Liver (tissue), 3 donors: Measurements from ENCODE around the gene ZSCAN22.

Source experiments
- EGR1 ChIP-seq, 2 donors: IDR thresholded peaks; 2 replicates each; pipeline ENCODE4 v1.6.1; 2016 to 2018; ENCODE audit warnings: antibody characterized with exemption in 2 of 2, low read depth in 2 of 2
- JUND ChIP-seq, 2 donors: IDR thresholded peaks; 2 replicates each; pipeline ENCODE4 v1.6.1; 2016; ENCODE audit warnings: antibody characterized with exemption in 2 of 2
- TAF1 ChIP-seq: conservative IDR thresholded peaks from 2 replicates; pipeline ENCODE4 v1.6.1; 2016; ENCODE audit warnings: antibody characterized with exemption, mild to moderate bottlenecking
- YY1 ChIP-seq: IDR thresholded peaks from 2 replicates; pipeline ENCODE4 v1.6.1; 2016; ENCODE audit warnings: antibody characterized with exemption, mild to moderate bottlenecking
- TF ChIP-seq, protein P1 (sequence below): fragments of 150-350 bp; IDR thresholded peaks from 2 replicates; pipeline ENCODE4 v1.5.1; 2017; ENCODE audit warnings: improper control_type of control experiment, low read depth, low read length; ENCODE audit not compliant: missing input control
- TF ChIP-seq, protein P2 (sequence below): IDR thresholded peaks from 2 replicates; pipeline ENCODE4 v1.6.1; 2016; ENCODE audit warnings: antibody characterized with exemption
- TF ChIP-seq, protein P3 (sequence below): IDR thresholded peaks from 2 replicates; pipeline ENCODE4 v1.6.1; 2016; ENCODE audit warnings: antibody characterized with exemption, mild to moderate bottlenecking
- donor health status: healthy.
- donor health status: healthy.

DNA sequence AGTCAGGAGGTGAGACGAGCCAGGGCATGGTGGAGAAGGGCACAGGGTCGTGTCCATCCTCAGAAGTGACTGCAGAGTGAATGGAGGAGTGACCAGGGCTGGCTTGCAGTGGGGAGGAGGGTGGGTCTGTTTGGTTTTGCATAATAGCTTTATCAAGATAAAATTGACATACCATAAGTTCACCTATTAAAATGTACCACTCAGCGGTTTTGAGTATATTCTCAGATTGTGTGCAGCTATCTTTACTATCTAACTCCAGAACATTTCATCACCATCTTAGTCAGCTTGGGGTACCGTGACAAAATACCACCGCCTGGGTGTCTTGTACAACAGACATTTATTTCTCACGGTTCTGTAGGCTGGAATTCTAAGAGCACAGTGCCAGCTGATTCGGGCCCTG is 34.9 kb upstream of the ZSCAN22 start:
- TF ChIP-seq, protein P1, sequence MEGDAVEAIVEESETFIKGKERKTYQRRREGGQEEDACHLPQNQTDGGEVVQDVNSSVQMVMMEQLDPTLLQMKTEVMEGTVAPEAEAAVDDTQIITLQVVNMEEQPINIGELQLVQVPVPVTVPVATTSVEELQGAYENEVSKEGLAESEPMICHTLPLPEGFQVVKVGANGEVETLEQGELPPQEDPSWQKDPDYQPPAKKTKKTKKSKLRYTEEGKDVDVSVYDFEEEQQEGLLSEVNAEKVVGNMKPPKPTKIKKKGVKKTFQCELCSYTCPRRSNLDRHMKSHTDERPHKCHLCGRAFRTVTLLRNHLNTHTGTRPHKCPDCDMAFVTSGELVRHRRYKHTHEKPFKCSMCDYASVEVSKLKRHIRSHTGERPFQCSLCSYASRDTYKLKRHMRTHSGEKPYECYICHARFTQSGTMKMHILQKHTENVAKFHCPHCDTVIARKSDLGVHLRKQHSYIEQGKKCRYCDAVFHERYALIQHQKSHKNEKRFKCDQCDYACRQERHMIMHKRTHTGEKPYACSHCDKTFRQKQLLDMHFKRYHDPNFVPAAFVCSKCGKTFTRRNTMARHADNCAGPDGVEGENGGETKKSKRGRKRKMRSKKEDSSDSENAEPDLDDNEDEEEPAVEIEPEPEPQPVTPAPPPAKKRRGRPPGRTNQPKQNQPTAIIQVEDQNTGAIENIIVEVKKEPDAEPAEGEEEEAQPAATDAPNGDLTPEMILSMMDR = no peak
- TF ChIP-seq YY1 (no peak), EGR1 (IDR thresholded peaks at IDR 0.05; ENCODE audit: low read depth in 2 of 2) (no peak), TAF1 (no peak), JUND (IDR thresholded peaks at IDR 0.05) (no peak)
- TF ChIP-seq, protein P2, sequence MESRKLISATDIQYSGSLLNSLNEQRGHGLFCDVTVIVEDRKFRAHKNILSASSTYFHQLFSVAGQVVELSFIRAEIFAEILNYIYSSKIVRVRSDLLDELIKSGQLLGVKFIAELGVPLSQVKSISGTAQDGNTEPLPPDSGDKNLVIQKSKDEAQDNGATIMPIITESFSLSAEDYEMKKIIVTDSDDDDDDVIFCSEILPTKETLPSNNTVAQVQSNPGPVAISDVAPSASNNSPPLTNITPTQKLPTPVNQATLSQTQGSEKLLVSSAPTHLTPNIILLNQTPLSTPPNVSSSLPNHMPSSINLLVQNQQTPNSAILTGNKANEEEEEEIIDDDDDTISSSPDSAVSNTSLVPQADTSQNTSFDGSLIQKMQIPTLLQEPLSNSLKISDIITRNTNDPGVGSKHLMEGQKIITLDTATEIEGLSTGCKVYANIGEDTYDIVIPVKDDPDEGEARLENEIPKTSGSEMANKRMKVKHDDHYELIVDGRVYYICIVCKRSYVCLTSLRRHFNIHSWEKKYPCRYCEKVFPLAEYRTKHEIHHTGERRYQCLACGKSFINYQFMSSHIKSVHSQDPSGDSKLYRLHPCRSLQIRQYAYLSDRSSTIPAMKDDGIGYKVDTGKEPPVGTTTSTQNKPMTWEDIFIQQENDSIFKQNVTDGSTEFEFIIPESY = no peak
- TF ChIP-seq, protein P3, sequence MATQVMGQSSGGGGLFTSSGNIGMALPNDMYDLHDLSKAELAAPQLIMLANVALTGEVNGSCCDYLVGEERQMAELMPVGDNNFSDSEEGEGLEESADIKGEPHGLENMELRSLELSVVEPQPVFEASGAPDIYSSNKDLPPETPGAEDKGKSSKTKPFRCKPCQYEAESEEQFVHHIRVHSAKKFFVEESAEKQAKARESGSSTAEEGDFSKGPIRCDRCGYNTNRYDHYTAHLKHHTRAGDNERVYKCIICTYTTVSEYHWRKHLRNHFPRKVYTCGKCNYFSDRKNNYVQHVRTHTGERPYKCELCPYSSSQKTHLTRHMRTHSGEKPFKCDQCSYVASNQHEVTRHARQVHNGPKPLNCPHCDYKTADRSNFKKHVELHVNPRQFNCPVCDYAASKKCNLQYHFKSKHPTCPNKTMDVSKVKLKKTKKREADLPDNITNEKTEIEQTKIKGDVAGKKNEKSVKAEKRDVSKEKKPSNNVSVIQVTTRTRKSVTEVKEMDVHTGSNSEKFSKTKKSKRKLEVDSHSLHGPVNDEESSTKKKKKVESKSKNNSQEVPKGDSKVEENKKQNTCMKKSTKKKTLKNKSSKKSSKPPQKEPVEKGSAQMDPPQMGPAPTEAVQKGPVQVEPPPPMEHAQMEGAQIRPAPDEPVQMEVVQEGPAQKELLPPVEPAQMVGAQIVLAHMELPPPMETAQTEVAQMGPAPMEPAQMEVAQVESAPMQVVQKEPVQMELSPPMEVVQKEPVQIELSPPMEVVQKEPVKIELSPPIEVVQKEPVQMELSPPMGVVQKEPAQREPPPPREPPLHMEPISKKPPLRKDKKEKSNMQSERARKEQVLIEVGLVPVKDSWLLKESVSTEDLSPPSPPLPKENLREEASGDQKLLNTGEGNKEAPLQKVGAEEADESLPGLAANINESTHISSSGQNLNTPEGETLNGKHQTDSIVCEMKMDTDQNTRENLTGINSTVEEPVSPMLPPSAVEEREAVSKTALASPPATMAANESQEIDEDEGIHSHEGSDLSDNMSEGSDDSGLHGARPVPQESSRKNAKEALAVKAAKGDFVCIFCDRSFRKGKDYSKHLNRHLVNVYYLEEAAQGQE = no peak
